ENCODE measurements around the gene NPBWR2.
"Not testable (repeated sequence)": the region's sequence is repeated elsewhere in the genome, so short reads cannot be mapped to it uniquely, and the experiment has no call there.

Gene NPBWR2

GRCh38 chr20:64143018-64143801 lies 35.8 kb upstream of the NPBWR2 start:
- no peak for DNase-seq (ENCODE audit: low read depth)

GRCh38 chr20:64142590-64142989 lies 35.2 kb upstream of the NPBWR2 start:
- no peak for DNase-seq (ENCODE audit: low read depth)

- no peak for DNase-seq (ENCODE audit: low read depth)
Measured at GRCh38 chr20:64140956-64141355, 33.6 kb upstream of the NPBWR2 start.

- DNase-seq (ENCODE audit: low read depth): no peak
Measured at GRCh38 chr20:64140061-64140931, 32.9 kb upstream of the NPBWR2 start.

DNA sequence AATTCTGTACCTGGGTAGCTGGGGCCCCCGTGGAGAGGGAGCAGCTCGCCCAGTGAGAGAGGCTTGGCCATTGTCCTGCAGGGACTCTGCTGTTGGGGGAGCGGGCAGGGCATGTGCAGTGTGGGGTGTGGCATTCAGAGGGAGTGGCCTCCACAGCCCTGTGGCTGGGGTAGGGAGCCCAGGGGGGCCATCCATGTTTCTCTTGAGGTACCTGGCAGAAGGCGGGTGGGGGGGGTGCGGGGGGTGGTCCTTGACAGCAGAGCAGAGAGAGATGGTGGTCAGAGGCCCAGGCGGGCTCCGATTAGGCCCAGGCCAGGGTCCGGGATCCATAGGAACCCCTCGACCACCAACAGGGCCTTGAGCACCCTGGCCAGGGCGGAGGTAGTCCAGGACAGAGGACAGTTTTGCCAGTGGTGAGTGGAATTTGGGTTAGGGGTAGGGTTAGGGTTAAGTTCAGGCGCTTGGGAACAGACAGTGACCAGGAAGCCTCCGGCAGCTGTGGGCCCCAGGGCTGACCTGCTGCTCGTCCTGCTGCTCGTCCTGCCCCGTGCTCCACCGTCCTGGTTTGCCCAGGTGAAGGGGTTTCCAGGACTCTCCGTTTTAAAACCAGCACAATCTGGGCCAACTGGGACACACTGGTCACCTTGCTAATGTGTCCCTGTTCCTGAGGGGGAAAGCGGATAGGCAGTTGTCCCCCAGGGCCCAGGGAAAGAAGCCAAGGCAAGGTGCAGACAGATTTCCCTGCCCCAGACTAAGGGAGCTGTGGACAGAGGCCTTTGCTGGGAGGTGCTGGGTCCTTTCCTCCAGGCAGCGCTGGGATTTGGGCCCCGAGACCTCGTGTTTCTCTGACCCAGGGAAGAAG lies 32.1 kb upstream of the NPBWR2 start:
- DNase-seq (ENCODE audit: low read depth): no peak

GRCh38 chr20:64138276-64138815 lies 31.0 kb upstream of the NPBWR2 start:
- DNase-seq (ENCODE audit: low read depth): no peak

- no peak for DNase-seq (ENCODE audit: low read depth)
Measured at GRCh38 chr20:64137598-64138031, 30.2 kb upstream of the NPBWR2 start.

- no peak for DNase-seq (ENCODE audit: low read depth)
Measured at GRCh38 chr20:64136004-64136710, 28.8 kb upstream of the NPBWR2 start.

DNA sequence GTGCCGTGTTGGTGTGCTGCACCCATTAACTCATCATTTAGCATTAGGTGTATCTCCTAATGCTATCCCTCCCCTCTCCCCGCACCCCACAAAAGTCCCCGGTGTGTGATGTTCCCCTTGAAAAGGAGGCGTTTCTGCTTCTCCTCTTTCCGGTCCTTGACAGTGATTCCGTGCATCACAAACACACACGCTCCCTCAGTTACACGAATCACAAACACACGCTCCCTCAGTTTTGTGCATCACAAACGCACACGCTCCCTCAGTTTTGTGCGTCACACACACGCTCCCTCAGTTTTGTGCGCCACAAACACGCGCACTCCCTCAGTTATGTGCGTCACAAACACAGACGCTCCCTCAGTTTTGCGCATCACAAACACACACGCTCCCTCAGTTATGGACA lies 27.4 kb upstream of the NPBWR2 start:
- not testable (repeated sequence) for DNase-seq (ENCODE audit: low read depth)

GRCh38 chr20:64133951-64134407 lies 26.6 kb upstream of the NPBWR2 start:
- no peak for DNase-seq (ENCODE audit: low read depth)

- DNase-seq (ENCODE audit: low read depth): no peak
Measured at GRCh38 chr20:64131406-64131805, 24.0 kb upstream of the NPBWR2 start.

DNA sequence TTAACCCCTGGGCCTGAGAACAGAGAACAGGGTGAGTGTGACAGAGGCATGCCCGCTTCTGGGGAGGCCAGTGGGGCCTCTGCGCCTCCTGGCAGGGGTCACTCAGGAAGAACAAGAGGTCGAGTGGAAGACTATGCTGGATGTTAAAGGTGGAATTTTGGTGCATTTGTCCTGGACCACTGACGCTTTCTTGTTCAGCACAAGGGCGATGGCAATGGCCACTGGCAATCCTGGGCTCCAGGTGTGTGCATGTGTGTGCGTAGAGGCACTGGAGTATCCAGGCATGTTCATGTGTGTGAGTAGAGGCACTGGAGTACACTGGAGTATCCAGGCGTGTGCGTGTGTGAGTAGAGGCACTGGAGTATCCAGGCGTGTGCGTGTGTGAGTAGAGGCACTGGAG lies 23.5 kb upstream of the NPBWR2 start:
- DNase-seq (ENCODE audit: low read depth): no peak

DNA sequence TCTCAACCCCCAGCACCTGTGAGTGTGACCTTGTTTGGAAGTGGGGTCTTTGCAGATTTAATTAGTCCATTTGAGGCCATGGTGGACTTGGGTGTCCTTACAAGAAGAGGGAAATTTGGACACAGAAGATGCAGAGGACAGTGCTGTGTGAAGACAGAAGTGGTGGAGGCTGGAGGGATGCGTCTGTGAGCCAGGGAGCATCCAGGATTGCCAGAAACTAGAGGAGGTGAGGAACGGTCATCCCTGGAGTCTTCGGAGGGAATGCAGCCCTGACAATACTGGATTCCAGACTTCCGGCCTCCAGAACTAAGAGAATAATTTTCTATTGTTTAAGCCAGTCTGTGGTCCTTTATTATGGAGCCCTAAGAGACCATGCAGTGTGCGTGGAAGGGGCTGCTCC lies 22.9 kb upstream of the NPBWR2 start:
- DNase-seq (ENCODE audit: low read depth): no peak

- DNase-seq (ENCODE audit: low read depth): no peak
Measured at GRCh38 chr20:64129146-64129782, 21.9 kb upstream of the NPBWR2 start.

DNA sequence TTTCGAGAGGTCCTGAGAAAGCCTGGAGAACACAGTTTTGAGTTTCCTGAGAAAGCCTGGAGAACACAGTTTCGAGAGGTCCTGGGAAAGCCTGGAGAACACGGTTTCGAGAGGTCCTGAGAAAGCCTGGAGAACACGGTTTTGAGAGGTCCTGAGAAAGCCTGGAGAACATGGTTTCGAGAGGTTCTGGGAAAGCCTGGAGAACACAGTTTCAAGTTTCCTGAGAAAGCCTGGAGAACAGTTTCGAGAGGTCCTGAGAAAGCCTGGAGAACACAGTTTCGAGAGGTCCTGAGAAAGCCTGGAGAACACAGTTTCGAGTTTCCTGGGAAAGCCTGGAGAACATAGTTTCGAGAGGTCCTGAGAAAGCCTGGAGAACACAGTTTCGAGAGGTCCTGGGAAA lies 16.2 kb upstream of the NPBWR2 start:
- DNase-seq (ENCODE audit: low read depth): not testable (repeated sequence)

GRCh38 chr20:64122927-64123326 lies 15.6 kb upstream of the NPBWR2 start:
- DNase-seq (ENCODE audit: low read depth): not testable (repeated sequence)

DNA sequence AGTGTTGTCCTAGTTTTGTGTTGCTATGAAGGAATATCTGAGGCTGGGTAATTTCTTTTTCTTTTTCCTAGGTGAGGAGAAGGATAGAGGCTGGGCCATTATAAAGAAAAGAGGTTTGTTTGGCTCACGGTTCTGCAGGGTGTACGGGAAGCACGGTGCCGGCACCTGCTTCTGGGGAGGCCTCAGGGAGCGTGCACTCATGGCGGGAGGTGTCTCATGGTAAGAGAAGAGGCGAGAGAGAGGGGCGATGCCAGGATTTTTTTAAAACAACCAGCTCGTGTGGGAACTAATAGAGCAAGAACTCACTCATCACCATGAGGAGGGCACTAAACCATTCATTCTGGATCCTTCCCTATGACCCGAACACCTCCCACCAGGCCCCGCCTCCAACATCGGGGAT lies 14.2 kb upstream of the NPBWR2 start:
- DNase-seq (ENCODE audit: low read depth): no peak

GRCh38 chr20:64119681-64120341 lies 12.4 kb upstream of the NPBWR2 start:
- DNase-seq (ENCODE audit: low read depth): no peak

GRCh38 chr20:64119301-64119680 lies 11.9 kb upstream of the NPBWR2 start:
- no peak for DNase-seq (ENCODE audit: low read depth)

- not testable (repeated sequence) for DNase-seq (ENCODE audit: low read depth)
Measured at GRCh38 chr20:64117432-64117777, 10.0 kb upstream of the NPBWR2 start.

Measured in GM04503 (cell line).